ENCODE data around the gene ADGRG7. TPM values are rescaled to one million over a fixed set of nuclear protein-coding genes. Genes with fewer than 3 reads are reported as not detected.

Gene ADGRG7
- polyA plus RNA-seq, 4 donors, result 25.9 to 90.1 (median 48.2) TPM

DNA sequence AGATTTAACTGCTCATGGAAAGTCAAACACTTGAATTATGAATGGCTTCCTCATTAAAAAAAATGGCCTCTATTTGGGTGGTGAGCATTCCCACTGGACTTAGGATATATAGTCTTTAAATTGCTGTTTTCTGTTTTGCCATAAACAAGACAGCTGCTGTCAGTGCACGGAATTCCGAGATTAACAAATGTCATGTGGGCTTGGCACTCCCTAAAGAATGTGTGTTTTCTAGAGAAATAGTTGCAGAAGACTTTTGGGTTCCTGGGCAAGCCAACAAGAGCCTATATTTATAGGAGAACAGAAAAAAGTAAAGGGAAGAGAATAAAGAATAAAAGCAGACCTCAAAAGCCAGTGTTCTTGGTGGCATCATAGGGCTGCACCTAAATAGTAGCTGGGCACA is 86.3 kb downstream of the ADGRG7 start:
- Histone ChIP-seq H3K4me1 (ENCODE audit: control insufficient read depth in 3 of 3, insufficient read depth in 2 of 3, low read depth in 1 of 3, low read length in 2 of 3) (peaks cover 0 to 23% (median 0%) of the 10 kb centered on the region in 3 donors), H3K27me3 (ENCODE audit: control insufficient read depth in 3 of 3, insufficient read depth in 3 of 3, low read length in 3 of 3) (no peaks in the 10 kb centered on the region), H3K9me3 (ENCODE audit: control insufficient read depth in 2 of 2, insufficient read depth in 1 of 2, low read depth in 1 of 2, low read length in 1 of 2) (peaks cover 0 to 8% of the 10 kb centered on the region in 2 donors), H3K4me3 (ENCODE audit: low read depth in 1 of 3, low read length in 3 of 3) (no peak overlapping the region), H3K36me3 (ENCODE audit: control insufficient read depth in 3 of 3, insufficient read depth in 2 of 3, low read depth in 1 of 3, low read length in 3 of 3) (peaks cover 0 to 17% (median 2%) of the 10 kb centered on the region in 3 donors), H3K27ac (ENCODE audit: low read depth in 1 of 3, low read length in 2 of 3) (peak overlapping the region in 1 of 3 donors; percentile 50)
- FAIRE-seq, result no peak
- 68 to 82% (median 79%) methylated on average over 2 of the region's 2 CpGs for WGBS, 3 donors
- no peak for DNase-seq

DNA sequence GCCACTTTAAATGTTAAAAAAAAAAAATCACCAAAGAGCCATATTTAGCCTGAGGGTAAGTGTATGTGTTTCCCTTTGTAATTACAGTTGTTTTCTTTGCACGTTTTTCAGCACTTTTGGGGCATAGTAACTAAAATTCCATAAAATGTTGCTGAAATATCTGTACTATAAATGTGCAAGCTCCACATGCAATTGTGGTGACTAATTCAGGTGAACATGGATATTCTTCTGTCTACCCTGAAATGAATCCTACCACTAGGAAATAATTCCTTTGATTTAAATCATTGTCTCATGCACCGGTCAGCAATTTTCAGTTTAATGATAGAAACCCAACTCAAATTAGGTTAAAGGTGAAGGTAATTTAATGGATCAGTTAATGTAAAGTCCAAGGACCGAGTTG is 86.8 kb downstream of the ADGRG7 start:
- Histone ChIP-seq H3K9me3 (ENCODE audit: control insufficient read depth in 2 of 2, insufficient read depth in 1 of 2, low read depth in 1 of 2, low read length in 1 of 2) (peaks cover 0 to 8% of the 10 kb centered on the region in 2 donors), H3K4me1 (ENCODE audit: control insufficient read depth in 3 of 3, insufficient read depth in 2 of 3, low read depth in 1 of 3, low read length in 2 of 3) (peaks cover 0 to 23% (median 0%) of the 10 kb centered on the region in 3 donors), H3K27ac (ENCODE audit: low read depth in 1 of 3, low read length in 2 of 3) (peak overlapping the region; percentile 51 to 96 (median 75)), H3K36me3 (ENCODE audit: control insufficient read depth in 3 of 3, insufficient read depth in 2 of 3, low read depth in 1 of 3, low read length in 3 of 3) (peaks cover 0 to 13% (median 2%) of the 10 kb centered on the region in 3 donors), H3K27me3 (ENCODE audit: control insufficient read depth in 3 of 3, insufficient read depth in 3 of 3, low read length in 3 of 3) (no peaks in the 10 kb centered on the region), H3K4me3 (ENCODE audit: low read depth in 1 of 3, low read length in 3 of 3) (no peak overlapping the region)
- FAIRE-seq, result no peak
- peak in 1 of 2 donors; percentile 75 for DNase-seq
- WGBS, 3 donors, result 30 to 58% (median 43%) methylated on average over 3 of the region's 3 CpGs

DNA sequence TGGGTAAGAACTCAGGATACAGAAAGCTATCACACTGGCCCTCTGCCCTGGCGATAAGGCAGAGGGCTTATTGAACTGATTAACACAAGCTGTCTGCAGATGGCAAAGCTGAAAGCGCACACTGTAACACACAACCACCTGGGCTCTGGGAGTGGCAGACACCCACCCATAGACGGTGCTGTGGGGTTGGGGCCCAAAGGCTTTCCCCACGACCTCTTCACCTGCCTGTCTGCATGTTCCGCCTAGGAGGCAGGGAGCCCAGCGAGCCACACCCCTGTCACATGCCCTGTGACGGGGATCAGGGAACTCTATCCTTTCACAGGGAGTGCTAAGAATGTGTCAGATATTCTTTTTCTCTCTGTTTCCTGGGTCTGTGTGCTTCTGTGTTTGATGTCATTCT is 87.8 kb downstream of the ADGRG7 start:
- peaks cover 0 to 8% of the 10 kb centered on the region in 2 donors for H3K9me3 ChIP-seq (ENCODE audit: control insufficient read depth in 2 of 2, insufficient read depth in 1 of 2, low read depth in 1 of 2, low read length in 1 of 2)
- DNase-seq (peak; percentile 90 to 96), FAIRE-seq (no peak)
- no peak overlapping the region for H3K4me3 ChIP-seq (ENCODE audit: low read depth in 1 of 3, low read length in 3 of 3)
- H3K4me1 ChIP-seq (ENCODE audit: control insufficient read depth in 3 of 3, insufficient read depth in 2 of 3, low read depth in 1 of 3, low read length in 2 of 3), result peaks cover 0 to 23% (median 0%) of the 10 kb centered on the region in 3 donors
- H3K27ac ChIP-seq (ENCODE audit: low read depth in 1 of 3, low read length in 2 of 3), result peak overlapping the region; percentile 51 to 96 (median 85)
- 16 to 66% (median 37%) methylated on average over 7 of the region's 7 CpGs for WGBS, 3 donors
- peaks cover 0 to 11% (median under 1%) of the 10 kb centered on the region in 3 donors for H3K36me3 ChIP-seq (ENCODE audit: control insufficient read depth in 3 of 3, insufficient read depth in 2 of 3, low read depth in 1 of 3, low read length in 3 of 3)
- H3K27me3 ChIP-seq (ENCODE audit: control insufficient read depth in 3 of 3, insufficient read depth in 3 of 3, low read length in 3 of 3), result no peaks in the 10 kb centered on the region

DNA sequence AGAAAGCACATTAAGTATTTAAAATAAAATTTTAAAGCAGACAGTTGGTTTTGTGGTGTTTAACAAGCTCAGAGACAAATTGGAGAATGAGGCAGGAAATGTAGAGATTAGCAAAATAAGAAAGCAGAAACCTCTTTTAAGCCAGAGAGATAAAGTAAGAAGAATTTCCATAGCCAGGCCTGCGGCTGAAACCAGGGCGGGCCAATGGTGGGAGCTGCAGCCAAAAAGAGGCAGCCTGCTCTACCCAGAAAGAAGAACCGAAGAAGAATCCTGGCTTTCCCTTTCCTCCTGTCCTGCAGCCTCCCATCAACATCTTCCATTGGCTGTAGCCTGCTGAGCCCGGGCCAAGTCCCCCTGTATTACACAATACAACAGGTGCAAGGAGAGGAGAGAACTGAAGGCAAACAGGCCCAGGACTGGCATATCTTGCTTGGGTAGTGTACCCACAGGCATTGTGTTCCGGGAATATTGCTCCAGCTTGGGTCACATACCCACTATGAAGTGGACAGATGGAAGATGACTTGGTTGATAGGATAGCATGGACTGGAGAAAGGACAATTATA is 88.4 kb downstream of the ADGRG7 start:
- H3K4me1 ChIP-seq (ENCODE audit: control insufficient read depth in 3 of 3, insufficient read depth in 2 of 3, low read depth in 1 of 3, low read length in 2 of 3), result peaks cover 0 to 26% (median 0%) of the 10 kb centered on the region in 3 donors
- H3K36me3 ChIP-seq (ENCODE audit: control insufficient read depth in 3 of 3, insufficient read depth in 2 of 3, low read depth in 1 of 3, low read length in 3 of 3), result peaks cover 0 to 11% (median 0%) of the 10 kb centered on the region in 3 donors
- FAIRE-seq, result no peak
- H3K27me3 ChIP-seq (ENCODE audit: control insufficient read depth in 3 of 3, insufficient read depth in 3 of 3, low read length in 3 of 3), result no peaks in the 10 kb centered on the region
- 23 to 62% (median 38%) methylated on average over 5 of the region's 5 CpGs for WGBS, 3 donors
- DNase-seq, result peak; percentile 65
- no peak overlapping the region for H3K4me3 ChIP-seq (ENCODE audit: low read depth in 1 of 3, low read length in 3 of 3)
- H3K27ac ChIP-seq (ENCODE audit: low read depth in 1 of 3, low read length in 2 of 3), result peak overlapping the region; percentile 51 to 96 (median 85)
- H3K9me3 ChIP-seq (ENCODE audit: control insufficient read depth in 2 of 2, insufficient read depth in 1 of 2, low read depth in 1 of 2, low read length in 1 of 2), result peaks cover 0 to 8% of the 10 kb centered on the region in 2 donors

DNA sequence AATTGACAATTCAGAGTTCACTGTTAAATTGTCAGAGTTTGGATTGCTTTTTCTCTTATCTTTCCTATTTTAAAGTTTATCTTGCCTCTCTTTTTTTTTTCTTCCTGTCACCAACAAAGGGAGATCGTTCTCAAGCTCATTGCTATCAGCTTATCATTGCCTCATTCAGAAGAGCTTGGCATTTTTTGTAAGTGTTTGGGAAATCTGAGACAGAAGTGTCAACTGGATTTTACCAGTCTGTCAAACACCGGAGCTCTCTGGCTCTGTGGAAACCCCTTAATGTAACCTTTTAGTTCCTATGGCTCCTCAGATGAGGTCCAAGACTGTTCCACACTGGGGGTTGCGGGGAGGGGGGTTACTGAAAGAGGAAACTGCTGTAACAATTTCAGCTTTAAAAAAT is 89.3 kb downstream of the ADGRG7 start:
- peaks cover 0 to 8% of the 10 kb centered on the region in 2 donors for H3K9me3 ChIP-seq (ENCODE audit: control insufficient read depth in 2 of 2, insufficient read depth in 1 of 2, low read depth in 1 of 2, low read length in 1 of 2)
- WGBS, 3 donors, result 33 to 46% (median 40%) methylated on average over 3 of the region's 3 CpGs
- peaks cover 0 to 11% (median 0%) of the 10 kb centered on the region in 3 donors for H3K36me3 ChIP-seq (ENCODE audit: control insufficient read depth in 3 of 3, insufficient read depth in 2 of 3, low read depth in 1 of 3, low read length in 3 of 3)
- H3K4me3 ChIP-seq (ENCODE audit: low read depth in 1 of 3, low read length in 3 of 3), result no peak overlapping the region
- H3K4me1 ChIP-seq (ENCODE audit: control insufficient read depth in 3 of 3, insufficient read depth in 2 of 3, low read depth in 1 of 3, low read length in 2 of 3), result peaks cover 0 to 26% (median 0%) of the 10 kb centered on the region in 3 donors
- FAIRE-seq (no peak), DNase-seq (peak in 1 of 2 donors; percentile 19)
- H3K27me3 ChIP-seq (ENCODE audit: control insufficient read depth in 3 of 3, insufficient read depth in 3 of 3, low read length in 3 of 3), result no peaks in the 10 kb centered on the region
- peak overlapping the region; percentile 39 to 96 (median 85) for H3K27ac ChIP-seq (ENCODE audit: low read depth in 1 of 3, low read length in 2 of 3)

DNA sequence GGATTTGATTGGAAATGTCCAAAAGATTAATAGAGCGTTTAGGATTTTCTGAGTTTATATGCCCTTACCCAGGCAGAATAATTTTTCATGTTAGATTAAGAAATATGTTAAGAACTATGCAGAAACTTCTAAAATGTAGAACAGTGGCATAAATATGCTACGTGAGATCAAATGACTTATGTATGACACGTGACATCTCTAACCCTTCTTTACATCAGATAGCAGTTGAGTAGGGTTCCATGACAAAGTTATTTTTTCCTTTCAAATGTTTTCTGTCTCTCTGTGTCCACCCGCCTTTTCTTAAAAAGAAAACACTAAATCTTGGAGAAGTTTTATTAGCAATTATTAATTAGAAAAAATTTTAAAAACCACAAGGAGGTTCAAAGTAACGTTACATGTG is 91.3 kb downstream of the ADGRG7 start:
- peaks cover 0 to 8% of the 10 kb centered on the region in 2 donors for H3K9me3 ChIP-seq (ENCODE audit: control insufficient read depth in 2 of 2, insufficient read depth in 1 of 2, low read depth in 1 of 2, low read length in 1 of 2)
- H3K36me3 ChIP-seq (ENCODE audit: control insufficient read depth in 3 of 3, insufficient read depth in 2 of 3, low read depth in 1 of 3, low read length in 3 of 3), result peaks cover 0 to 7% (median 0%) of the 10 kb centered on the region in 3 donors
- no peaks in the 10 kb centered on the region for H3K27me3 ChIP-seq (ENCODE audit: control insufficient read depth in 3 of 3, insufficient read depth in 3 of 3, low read length in 3 of 3)
- no peak overlapping the region for H3K4me3 ChIP-seq (ENCODE audit: low read depth in 1 of 3, low read length in 3 of 3)
- FAIRE-seq, result no peak
- WGBS, 3 donors, result 89 to 92% (median 89%) methylated on average over 5 of the region's 5 CpGs
- H3K27ac ChIP-seq (ENCODE audit: low read depth in 1 of 3, low read length in 2 of 3), result no peak overlapping the region
- H3K4me1 ChIP-seq (ENCODE audit: control insufficient read depth in 3 of 3, insufficient read depth in 2 of 3, low read depth in 1 of 3, low read length in 2 of 3), result peaks cover 0 to 26% (median 0%) of the 10 kb centered on the region in 3 donors
- DNase-seq, result no peak

DNA sequence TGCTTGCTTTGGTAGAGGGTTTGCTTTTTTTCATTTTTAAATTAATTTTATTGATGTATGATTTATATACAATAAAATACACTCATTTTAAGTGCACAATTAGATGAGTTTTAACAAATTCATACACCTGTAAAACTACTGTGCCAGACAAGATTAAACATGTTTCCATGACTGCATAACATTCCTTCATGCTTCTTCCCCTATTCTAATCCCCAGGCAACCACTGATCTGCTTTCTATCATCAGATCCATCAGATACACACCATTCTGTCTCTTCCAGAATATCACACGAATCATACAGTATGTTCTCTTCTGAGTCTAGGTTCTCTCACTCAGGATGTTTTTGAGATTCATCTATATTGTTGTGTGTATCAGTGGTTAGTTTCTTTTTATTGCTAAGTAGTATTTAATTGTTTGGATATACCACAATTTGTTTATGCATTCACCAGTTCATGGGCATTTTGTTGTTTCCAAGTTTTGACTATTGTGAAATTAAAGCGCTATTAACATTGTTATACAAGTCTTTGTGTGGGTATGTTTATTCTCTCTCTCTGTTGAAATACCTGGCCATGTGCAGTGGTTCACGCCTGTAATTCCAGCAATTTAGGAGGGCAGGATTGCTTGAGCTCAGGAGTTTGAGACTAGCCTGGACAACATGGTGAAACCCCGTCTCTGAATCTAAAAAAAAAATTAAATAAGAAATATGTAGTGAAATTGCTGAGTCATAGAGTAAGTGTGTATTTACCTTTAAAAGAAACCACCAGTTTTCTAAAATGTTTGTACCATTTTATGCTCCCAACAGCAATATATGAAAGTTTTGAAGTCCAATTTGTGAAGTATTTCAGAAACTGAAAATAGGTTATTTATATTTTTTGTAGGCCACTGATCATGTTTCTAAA is 92.9 kb downstream of the ADGRG7 start:
- no peaks in the 10 kb centered on the region for H3K9me3 ChIP-seq (ENCODE audit: control insufficient read depth in 2 of 2, insufficient read depth in 1 of 2, low read depth in 1 of 2, low read length in 1 of 2)
- H3K27me3 ChIP-seq (ENCODE audit: control insufficient read depth in 3 of 3, insufficient read depth in 3 of 3, low read length in 3 of 3), result no peaks in the 10 kb centered on the region
- H3K4me3 ChIP-seq (ENCODE audit: low read depth in 1 of 3, low read length in 3 of 3), result no peak overlapping the region
- FAIRE-seq (no peak), DNase-seq (no peak)
- peak overlapping the region in 2 of 3 donors; percentile 20 to 62 for H3K27ac ChIP-seq (ENCODE audit: low read depth in 1 of 3, low read length in 2 of 3)
- peaks cover 0 to 23% (median 0%) of the 10 kb centered on the region in 3 donors for H3K4me1 ChIP-seq (ENCODE audit: control insufficient read depth in 3 of 3, insufficient read depth in 2 of 3, low read depth in 1 of 3, low read length in 2 of 3)
- no peaks in the 10 kb centered on the region for H3K36me3 ChIP-seq (ENCODE audit: control insufficient read depth in 3 of 3, insufficient read depth in 2 of 3, low read depth in 1 of 3, low read length in 3 of 3)
- WGBS, 3 donors, result 78 to 84% (median 83%) methylated on average over 4 of the region's 4 CpGs

DNA sequence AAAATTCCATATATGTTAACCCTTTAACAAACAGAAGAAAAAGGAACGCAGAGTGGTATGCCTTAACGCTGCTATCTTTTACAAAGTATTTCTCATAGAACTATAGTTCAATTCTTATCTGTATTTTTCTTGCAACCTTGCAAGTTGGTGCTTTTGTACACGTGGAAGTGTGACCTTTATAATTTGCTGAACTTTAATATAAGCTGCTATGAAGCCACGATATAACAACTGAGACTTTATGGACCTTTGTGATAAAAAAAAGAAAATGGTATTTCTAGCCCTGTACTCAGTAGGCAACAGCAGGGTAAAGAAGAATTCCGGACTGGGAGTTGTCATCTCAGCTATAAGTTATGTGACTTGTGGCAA is 93.6 kb downstream of the ADGRG7 start:
- no peak overlapping the region for H3K4me3 ChIP-seq (ENCODE audit: low read depth in 1 of 3, low read length in 3 of 3)
- H3K27me3 ChIP-seq (ENCODE audit: control insufficient read depth in 3 of 3, insufficient read depth in 3 of 3, low read length in 3 of 3), result no peaks in the 10 kb centered on the region
- no peaks in the 10 kb centered on the region for H3K9me3 ChIP-seq (ENCODE audit: control insufficient read depth in 2 of 2, insufficient read depth in 1 of 2, low read depth in 1 of 2, low read length in 1 of 2)
- no peaks in the 10 kb centered on the region for H3K36me3 ChIP-seq (ENCODE audit: control insufficient read depth in 3 of 3, insufficient read depth in 2 of 3, low read depth in 1 of 3, low read length in 3 of 3)
- peaks cover 0 to 18% (median 0%) of the 10 kb centered on the region in 3 donors for H3K4me1 ChIP-seq (ENCODE audit: control insufficient read depth in 3 of 3, insufficient read depth in 2 of 3, low read depth in 1 of 3, low read length in 2 of 3)
- H3K27ac ChIP-seq (ENCODE audit: low read depth in 1 of 3, low read length in 2 of 3), result peak overlapping the region in 2 of 3 donors; percentile 32 to 62
- DNase-seq (peak; percentile 42 to 64), FAIRE-seq (peak; percentile 5)
- WGBS, 3 donors, result 28 to 74% (median 44%) methylated on average over 5 of the region's 5 CpGs
